HEK293 (cell line): ENCODE measurements around the gene TNS3.

Experiments used
- CTCF ChIA-PET: fragments of 350-600 bp; formaldehyde crosslinking; extraction: SDS; loops from one replicate; lab custom pipeline; 2021; ENCODE audit warnings: antibody characterized with exemption; lab: Yijun Ruan, JAX
- POLR2A ChIA-PET: fragments of 300-600 bp; formaldehyde crosslinking; extraction: SDS; loops from one replicate; lab custom pipeline; 2020; ENCODE audit warnings: antibody characterized with exemption, inconsistent platforms; lab: Yijun Ruan, JAX
- H3K27ac ChIP-seq: fragments of 200-500 bp; sonication (Bioruptor generic); 2 replicates; pipeline ENCODE4 v1.5.1; 2014; ENCODE audit warnings: low read depth, low read length, control low read depth, inconsistent platforms; ENCODE audit errors: extremely low read depth
- H3K36me3 ChIP-seq, 2 experiments: fragments of 200-500 bp in 1 of 2; sonication (Bioruptor generic) in 1 of 2; 1 replicate in 1 of 2; 2 replicates in 1 of 2; pipeline ENCODE4 v1.5.1; 2014 to 2017; ENCODE audit warnings: inconsistent platforms in 2 of 2, low read length in 2 of 2; ENCODE audit not compliant: control insufficient read depth in 2 of 2, insufficient read depth in 1 of 2
- H3K4me1 ChIP-seq: fragments of 200-500 bp; sonication (Bioruptor generic); 2 replicates; pipeline ENCODE4 v1.5.1; 2014; ENCODE audit warnings: mild to moderate bottlenecking, low read length, inconsistent platforms; ENCODE audit not compliant: control insufficient read depth, insufficient read depth
- H3K4me3 ChIP-seq: 2 replicates; pipeline ENCODE4 v1.5.1; 2011; ENCODE audit warnings: low read depth, mild to moderate bottlenecking, control low read depth, low read length, moderate library complexity
- H3K9me3 ChIP-seq: fragments of 200-500 bp; sonication (Bioruptor generic); 2 replicates; pipeline ENCODE4 v1.5.1; 2014; ENCODE audit warnings: low read depth, low read length, inconsistent platforms; ENCODE audit not compliant: control insufficient read depth, insufficient read depth
- KLF16 ChIP-seq: fragments of 450-650 bp; formaldehyde crosslinking; IDR thresholded peaks from 2 replicates; pipeline ENCODE4 v1.5.1; 2017; ENCODE audit warnings: missing biosample characterization, missing genetic modification characterization
- MYNN ChIP-seq: fragments of 450-650 bp; formaldehyde crosslinking; IDR thresholded peaks from 2 replicates; pipeline ENCODE4 v1.5.1; 2016; ENCODE audit warnings: missing biosample characterization, missing genetic modification characterization, borderline replicate concordance
- SP7 ChIP-seq: fragments of 450-650 bp; formaldehyde crosslinking; IDR thresholded peaks from 2 replicates; pipeline ENCODE4 v1.5.1; 2016; ENCODE audit warnings: missing biosample characterization, missing genetic modification characterization
- ZNF202 ChIP-seq: fragments of 450-650 bp; formaldehyde crosslinking; IDR thresholded peaks from 2 replicates; pipeline ENCODE4 v1.5.1; 2016; ENCODE audit warnings: missing biosample characterization, missing genetic modification characterization, borderline replicate concordance
- ZNF302 ChIP-seq: fragments of 450-650 bp; formaldehyde crosslinking; IDR thresholded peaks from 2 replicates; pipeline ENCODE4 v1.5.1; 2016; ENCODE audit warnings: missing biosample characterization, missing genetic modification characterization, low read depth
- ZNF629 ChIP-seq: fragments of 450-650 bp; formaldehyde crosslinking; IDR thresholded peaks from 2 replicates; pipeline ENCODE4 v1.5.1; 2017; ENCODE audit warnings: missing biosample characterization, missing genetic modification characterization
- TF ChIP-seq, protein P1 (sequence below): fragments of 450-650 bp; formaldehyde crosslinking; conservative IDR thresholded peaks from 2 replicates; pipeline ENCODE4 v1.5.1; 2016; ENCODE audit warnings: low read depth, missing biosample characterization, missing genetic modification characterization
- TF ChIP-seq, protein P2 (sequence below): fragments of 450-650 bp; formaldehyde crosslinking; IDR thresholded peaks from 2 replicates; pipeline ENCODE4 v1.5.1; 2016; ENCODE audit warnings: missing biosample characterization, missing genetic modification characterization
- TF ChIP-seq, protein P3 (sequence below): fragments of 450-650 bp; formaldehyde crosslinking; IDR thresholded peaks from 2 replicates; pipeline ENCODE4 v1.5.1; 2016; ENCODE audit warnings: missing biosample characterization, missing genetic modification characterization
- TF ChIP-seq, protein P4 (sequence below): fragments of 450-650 bp; formaldehyde crosslinking; IDR thresholded peaks from 2 replicates; pipeline ENCODE4 v1.5.1; 2016; ENCODE audit warnings: missing biosample characterization, missing genetic modification characterization
- TF ChIP-seq, protein P5 (sequence below): IDR thresholded peaks from 2 replicates; pipeline ENCODE4 v1.6.1; 2011; ENCODE audit warnings: mild to moderate bottlenecking, low read depth, low read length, borderline replicate concordance
- TF ChIP-seq, protein P6 (sequence below): fragments of 450-650 bp; formaldehyde crosslinking; IDR thresholded peaks from 2 replicates; pipeline ENCODE4 v1.5.1; 2016; ENCODE audit warnings: missing biosample characterization, missing genetic modification characterization
- TF ChIP-seq, protein P7 (sequence below): fragments of 450-650 bp; formaldehyde crosslinking; IDR thresholded peaks from 2 replicates; pipeline ENCODE4 v1.5.1; 2016; ENCODE audit warnings: missing biosample characterization, missing genetic modification characterization, borderline replicate concordance

Gene TNS3

DNA sequence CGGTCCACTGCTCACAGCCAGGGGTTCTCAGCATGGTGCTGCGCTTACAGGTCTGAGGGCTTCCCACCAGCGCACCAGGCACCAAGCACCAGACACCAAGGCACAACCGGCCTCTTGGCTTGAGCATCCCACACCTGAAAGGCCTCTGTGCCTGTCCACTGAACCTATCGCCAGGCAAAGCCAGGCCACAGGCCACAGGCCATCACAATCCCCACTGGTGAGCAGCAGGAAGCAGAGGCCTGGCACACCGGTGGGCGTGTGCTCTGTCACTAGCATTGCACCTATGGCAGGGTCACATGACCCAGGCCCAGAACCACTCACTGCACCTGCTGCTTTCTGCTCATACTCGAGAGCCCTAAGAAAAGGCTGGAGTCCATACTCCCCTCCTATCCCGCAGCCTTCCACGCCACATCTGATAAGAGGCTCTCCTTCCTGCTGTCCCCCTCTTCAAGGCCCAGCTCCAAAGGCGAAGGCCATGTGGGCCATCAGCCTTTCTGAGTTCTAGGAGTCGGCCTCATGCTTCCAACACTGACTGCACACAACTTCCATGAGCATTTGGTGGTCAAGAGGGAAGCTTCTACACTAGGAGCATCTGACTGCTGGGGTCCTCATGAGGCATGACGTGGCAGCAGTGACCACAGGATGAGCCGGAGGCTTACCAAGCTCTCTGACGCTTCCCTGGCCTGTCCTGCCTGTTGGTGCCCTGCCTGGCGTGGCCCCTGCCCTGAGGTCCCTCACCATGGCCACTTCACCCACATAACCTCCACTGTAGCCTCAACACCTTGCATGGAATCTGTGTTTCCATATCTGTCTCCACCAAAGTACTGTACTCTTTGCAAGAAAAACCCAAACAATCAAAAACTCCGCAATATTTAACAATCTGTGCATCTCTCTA, 166.3 kb downstream of the TNS3 start:
- TF ChIP-seq, protein P1, sequence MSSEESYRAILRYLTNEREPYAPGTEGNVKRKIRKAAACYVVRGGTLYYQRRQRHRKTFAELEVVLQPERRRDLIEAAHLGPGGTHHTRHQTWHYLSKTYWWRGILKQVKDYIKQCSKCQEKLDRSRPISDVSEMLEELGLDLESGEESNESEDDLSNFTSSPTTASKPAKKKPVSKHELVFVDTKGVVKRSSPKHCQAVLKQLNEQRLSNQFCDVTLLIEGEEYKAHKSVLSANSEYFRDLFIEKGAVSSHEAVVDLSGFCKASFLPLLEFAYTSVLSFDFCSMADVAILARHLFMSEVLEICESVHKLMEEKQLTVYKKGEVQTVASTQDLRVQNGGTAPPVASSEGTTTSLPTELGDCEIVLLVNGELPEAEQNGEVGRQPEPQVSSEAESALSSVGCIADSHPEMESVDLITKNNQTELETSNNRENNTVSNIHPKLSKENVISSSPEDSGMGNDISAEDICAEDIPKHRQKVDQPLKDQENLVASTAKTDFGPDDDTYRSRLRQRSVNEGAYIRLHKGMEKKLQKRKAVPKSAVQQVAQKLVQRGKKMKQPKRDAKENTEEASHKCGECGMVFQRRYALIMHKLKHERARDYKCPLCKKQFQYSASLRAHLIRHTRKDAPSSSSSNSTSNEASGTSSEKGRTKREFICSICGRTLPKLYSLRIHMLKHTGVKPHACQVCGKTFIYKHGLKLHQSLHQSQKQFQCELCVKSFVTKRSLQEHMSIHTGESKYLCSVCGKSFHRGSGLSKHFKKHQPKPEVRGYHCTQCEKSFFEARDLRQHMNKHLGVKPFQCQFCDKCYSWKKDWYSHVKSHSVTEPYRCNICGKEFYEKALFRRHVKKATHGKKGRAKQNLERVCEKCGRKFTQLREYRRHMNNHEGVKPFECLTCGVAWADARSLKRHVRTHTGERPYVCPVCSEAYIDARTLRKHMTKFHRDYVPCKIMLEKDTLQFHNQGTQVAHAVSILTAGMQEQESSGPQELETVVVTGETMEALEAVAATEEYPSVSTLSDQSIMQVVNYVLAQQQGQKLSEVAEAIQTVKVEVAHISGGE (tag by site-specific recombination), result no peak
- TF ChIP-seq ZNF202 (tag by site-specific recombination) (no peak), KLF16 (no peak), ZNF302 (tag by site-specific recombination) (no peak), MYNN (tag by site-specific recombination) (no peak), SP7 (tag by site-specific recombination) (no peak), ZNF629 (tag by site-specific recombination) (no peak)
- TF ChIP-seq, protein P2, sequence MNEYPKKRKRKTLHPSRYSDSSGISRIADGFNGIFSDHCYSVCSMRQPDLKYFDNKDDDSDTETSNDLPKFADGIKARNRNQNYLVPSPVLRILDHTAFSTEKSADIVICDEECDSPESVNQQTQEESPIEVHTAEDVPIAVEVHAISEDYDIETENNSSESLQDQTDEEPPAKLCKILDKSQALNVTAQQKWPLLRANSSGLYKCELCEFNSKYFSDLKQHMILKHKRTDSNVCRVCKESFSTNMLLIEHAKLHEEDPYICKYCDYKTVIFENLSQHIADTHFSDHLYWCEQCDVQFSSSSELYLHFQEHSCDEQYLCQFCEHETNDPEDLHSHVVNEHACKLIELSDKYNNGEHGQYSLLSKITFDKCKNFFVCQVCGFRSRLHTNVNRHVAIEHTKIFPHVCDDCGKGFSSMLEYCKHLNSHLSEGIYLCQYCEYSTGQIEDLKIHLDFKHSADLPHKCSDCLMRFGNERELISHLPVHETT (tag by site-specific recombination), result no peak
- TF ChIP-seq, protein P3, sequence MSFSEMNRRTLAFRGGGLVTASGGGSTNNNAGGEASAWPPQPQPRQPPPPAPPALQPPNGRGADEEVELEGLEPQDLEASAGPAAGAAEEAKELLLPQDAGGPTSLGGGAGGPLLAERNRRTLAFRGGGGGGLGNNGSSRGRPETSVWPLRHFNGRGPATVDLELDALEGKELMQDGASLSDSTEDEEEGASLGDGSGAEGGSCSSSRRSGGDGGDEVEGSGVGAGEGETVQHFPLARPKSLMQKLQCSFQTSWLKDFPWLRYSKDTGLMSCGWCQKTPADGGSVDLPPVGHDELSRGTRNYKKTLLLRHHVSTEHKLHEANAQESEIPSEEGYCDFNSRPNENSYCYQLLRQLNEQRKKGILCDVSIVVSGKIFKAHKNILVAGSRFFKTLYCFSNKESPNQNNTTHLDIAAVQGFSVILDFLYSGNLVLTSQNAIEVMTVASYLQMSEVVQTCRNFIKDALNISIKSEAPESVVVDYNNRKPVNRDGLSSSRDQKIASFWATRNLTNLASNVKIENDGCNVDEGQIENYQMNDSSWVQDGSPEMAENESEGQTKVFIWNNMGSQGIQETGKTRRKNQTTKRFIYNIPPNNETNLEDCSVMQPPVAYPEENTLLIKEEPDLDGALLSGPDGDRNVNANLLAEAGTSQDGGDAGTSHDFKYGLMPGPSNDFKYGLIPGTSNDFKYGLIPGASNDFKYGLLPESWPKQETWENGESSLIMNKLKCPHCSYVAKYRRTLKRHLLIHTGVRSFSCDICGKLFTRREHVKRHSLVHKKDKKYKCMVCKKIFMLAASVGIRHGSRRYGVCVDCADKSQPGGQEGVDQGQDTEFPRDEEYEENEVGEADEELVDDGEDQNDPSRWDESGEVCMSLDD (tag by site-specific recombination), result no peak
- TF ChIP-seq, protein P4, sequence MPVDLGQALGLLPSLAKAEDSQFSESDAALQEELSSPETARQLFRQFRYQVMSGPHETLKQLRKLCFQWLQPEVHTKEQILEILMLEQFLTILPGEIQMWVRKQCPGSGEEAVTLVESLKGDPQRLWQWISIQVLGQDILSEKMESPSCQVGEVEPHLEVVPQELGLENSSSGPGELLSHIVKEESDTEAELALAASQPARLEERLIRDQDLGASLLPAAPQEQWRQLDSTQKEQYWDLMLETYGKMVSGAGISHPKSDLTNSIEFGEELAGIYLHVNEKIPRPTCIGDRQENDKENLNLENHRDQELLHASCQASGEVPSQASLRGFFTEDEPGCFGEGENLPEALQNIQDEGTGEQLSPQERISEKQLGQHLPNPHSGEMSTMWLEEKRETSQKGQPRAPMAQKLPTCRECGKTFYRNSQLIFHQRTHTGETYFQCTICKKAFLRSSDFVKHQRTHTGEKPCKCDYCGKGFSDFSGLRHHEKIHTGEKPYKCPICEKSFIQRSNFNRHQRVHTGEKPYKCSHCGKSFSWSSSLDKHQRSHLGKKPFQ (tag by site-specific recombination), result no peak
- TF ChIP-seq, protein P5, sequence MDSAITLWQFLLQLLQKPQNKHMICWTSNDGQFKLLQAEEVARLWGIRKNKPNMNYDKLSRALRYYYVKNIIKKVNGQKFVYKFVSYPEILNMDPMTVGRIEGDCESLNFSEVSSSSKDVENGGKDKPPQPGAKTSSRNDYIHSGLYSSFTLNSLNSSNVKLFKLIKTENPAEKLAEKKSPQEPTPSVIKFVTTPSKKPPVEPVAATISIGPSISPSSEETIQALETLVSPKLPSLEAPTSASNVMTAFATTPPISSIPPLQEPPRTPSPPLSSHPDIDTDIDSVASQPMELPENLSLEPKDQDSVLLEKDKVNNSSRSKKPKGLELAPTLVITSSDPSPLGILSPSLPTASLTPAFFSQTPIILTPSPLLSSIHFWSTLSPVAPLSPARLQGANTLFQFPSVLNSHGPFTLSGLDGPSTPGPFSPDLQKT, result no peak
- TF ChIP-seq, protein P6, sequence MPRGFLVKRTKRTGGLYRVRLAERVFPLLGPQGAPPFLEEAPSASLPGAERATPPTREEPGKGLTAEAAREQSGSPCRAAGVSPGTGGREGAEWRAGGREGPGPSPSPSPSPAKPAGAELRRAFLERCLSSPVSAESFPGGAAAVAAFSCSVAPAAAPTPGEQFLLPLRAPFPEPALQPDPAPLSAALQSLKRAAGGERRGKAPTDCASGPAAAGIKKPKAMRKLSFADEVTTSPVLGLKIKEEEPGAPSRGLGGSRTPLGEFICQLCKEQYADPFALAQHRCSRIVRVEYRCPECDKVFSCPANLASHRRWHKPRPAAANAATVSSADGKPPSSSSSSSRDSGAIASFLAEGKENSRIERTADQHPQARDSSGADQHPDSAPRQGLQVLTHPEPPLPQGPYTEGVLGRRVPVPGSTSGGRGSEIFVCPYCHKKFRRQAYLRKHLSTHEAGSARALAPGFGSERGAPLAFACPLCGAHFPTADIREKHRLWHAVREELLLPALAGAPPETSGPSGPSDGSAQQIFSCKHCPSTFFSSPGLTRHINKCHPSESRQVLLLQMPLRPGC (tag by site-specific recombination), result no peak
- TF ChIP-seq, protein P7, sequence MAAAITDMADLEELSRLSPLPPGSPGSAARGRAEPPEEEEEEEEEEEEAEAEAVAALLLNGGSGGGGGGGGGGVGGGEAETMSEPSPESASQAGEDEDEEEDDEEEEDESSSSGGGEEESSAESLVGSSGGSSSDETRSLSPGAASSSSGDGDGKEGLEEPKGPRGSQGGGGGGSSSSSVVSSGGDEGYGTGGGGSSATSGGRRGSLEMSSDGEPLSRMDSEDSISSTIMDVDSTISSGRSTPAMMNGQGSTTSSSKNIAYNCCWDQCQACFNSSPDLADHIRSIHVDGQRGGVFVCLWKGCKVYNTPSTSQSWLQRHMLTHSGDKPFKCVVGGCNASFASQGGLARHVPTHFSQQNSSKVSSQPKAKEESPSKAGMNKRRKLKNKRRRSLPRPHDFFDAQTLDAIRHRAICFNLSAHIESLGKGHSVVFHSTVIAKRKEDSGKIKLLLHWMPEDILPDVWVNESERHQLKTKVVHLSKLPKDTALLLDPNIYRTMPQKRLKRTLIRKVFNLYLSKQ (tag by site-specific recombination), result no peak
- TF ChIP-seq, all 188 proteins: peak for 0
- Histone ChIP-seq H3K9me3 (no peaks in the 10 kb centered on the region), H3K36me3 (no peaks in the 10 kb centered on the region), H3K4me1 (no peaks in the 10 kb centered on the region), H3K27ac (no peak overlapping the region), H3K4me3 (no peak overlapping the region)
- ChIA-PET POLR2A (no interaction called here), CTCF (no interaction called here)
